EH (cell line): ENCODE results near the gene RBX1.
"Not testable (repeated sequence)": the region's sequence is repeated elsewhere in the genome, so short reads cannot be mapped to it uniquely, and the experiment has no call there.

ENCODE experiments used
- DNase-seq: peaks from one replicate; pipeline ENCODE4 v3.0.0-alpha.2; 2015; ENCODE audit warnings: low read depth

Gene RBX1

DNA sequence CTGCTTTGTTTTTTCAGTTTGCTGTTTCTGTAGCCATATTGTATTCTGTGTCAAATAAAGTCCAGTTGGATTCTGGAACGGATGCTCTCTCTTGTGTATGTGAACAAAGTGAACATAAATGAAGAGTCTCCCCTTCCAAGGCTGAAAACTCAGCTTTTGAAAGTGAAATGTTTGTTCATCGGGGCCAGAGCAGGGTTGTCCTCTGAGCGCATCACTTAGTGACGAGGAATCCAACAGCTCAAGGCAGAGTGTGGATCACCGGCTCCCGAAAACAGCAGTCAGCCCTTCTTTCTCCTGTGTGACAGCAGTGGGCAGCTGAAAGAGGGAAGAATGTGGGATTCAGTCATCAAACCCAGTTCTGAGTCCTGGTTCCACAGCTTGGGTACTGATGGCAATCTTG is 21.4 kb downstream of the RBX1 start:
- no peak for DNase-seq

DNA sequence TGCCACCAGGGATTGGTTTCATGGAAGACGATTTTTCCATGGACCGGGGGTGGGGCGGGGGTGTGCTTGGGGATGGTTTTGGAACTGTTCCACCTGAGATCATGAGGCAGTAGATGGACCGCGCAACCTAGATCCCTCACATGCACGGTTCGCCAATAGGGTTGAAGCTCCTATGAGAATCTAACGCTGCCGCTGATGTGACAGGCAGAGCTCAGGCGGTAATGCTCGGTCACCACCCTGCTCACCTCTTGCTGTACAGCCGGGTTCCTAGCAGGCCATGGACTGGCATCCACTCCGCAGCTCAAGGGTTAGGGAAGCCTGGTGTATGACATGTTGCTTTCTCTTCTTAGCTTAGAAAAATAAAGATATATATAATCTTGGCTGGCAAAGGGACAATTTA is 22.0 kb downstream of the RBX1 start:
- DNase-seq = no peak

DNA sequence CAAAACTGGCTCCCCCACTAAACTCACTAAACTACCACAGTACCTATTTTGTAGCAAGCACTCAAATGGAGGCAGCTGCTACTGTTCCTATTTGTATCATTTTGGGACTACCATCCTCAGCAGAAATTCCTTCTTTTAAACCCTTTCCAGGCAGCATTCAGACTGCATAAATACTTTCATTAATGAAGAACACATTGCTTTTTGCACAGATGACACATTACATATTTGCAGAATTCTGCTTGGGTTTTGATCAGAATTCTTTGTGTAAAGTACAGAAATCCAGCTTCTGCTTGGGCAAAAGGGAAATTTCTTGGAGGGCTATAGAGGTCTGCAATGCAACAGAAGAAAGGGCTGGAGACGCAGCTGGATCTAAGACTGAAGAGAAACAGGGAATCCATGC is 24.2 kb downstream of the RBX1 start:
- peak; percentile 31 for DNase-seq

DNA sequence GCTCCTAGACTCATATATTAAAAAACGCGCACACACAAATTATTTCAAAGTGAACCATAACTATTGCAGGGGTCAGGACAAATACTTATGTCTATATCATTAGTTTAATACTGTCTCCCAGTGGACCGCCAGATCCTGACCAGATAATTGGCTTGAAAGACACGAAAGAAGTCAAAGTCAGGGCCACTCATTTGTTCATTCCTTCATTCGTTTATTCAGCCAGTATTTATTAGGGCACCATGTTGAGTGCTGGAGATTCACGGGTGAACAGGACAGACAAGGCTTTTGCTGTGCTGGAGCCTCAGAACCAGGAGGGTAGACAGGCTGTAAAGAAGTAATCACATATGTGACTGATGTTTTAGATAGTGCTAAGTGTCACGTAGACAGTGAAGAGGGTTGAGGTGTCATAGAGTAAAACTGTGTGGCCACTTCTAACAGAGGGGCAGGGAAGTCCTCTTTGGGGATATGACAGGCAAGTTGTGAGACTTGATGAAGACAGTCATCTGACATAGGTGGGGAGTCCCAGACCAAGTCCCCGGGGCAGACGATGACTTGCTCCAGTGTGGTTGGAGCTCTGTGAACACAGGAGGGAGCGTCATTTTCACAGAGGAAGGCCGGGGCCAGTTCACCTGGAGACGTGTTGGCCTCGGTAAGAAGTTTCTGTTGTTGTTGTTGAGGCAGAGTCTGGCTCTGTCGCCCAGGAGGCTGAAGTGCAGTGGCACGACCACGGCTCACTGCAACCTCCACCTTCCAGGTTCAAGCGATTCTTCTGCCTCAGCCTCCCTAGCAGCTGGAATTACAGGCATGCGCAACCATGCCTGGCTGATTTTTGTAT is 25.9 kb downstream of the RBX1 start:
- no peak for DNase-seq

DNA sequence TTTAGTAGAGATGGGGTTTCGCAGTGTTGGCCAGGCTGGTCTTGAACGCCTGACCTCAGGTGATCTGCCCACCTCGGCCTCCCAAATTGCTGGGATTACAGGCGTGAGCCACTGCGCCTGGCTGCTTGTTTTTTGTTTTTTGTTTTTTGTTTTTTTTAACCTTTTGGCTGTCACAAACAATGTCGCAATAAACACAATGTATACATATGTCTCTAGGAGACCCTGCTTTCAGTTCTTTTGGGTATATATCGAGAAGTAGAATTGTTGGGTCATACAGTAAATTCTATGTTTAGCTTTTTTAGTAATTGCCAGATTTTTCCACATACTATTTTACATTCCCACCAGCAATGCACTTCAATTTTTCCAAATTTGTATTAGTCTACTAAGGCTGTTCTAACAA is 28.0 kb downstream of the RBX1 start:
- DNase-seq = no peak

DNA sequence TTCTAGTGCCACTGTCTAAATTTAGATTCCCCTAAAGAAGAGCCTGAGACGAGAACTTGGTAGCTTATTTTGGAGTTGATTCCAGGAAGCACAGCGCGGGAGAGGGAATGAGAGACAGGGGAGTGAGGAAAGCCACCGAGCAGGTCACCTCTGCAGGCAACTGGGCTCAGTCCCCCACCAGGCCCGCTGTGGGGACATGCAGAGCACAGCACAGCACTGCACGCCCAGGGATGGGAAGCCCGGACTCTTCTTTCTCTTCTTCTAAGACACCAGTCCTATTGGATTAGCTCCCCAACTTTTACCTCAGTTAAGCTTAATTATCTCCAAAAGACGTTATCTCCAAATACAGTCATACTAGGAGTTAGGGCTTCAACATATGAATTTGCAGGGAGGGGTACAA is 28.7 kb downstream of the RBX1 start:
- no peak for DNase-seq

DNA sequence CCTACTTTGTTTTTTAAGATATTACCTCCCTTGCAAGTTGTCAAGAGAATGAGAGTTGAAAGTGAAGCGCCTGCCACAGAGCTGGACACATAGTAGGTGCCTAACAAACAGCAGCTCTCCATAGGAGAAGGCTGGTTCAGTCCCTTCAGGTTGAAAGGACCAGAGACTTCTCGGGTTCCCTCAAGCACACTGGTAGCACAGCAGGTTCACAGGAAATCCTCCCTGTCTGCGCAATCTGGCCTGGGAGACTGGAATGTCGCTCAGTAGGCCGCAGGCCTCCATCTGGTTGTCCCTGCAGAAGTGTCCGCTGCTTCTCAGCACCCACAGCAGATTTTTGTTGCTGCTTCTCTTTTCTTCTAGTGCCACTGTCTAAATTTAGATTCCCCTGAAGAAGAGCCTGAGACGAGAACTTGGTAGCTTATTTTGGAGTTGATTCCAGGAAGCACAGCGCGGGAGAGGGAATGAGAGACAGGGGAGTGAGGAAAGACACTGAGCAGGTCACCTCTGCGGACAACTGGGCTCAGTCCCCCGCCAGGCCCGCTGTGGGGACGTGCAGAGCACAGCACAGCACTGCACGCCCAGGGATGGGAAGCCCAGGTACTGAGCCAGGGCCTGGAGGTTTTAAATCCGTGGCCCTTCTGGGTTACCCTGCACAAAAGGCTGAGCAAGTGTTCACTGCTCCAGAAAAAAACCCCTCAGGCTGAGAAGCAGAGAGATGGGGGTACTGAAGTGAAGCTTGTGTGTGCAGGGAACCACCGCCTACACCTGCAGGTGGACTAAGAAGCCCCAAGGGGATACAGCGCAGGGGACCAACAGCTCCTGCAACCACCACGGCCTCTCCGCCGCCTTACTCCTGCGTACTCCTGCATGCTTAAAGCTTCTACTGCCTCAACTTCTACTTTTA is 31.6 kb downstream of the RBX1 start:
- DNase-seq = no peak

DNA sequence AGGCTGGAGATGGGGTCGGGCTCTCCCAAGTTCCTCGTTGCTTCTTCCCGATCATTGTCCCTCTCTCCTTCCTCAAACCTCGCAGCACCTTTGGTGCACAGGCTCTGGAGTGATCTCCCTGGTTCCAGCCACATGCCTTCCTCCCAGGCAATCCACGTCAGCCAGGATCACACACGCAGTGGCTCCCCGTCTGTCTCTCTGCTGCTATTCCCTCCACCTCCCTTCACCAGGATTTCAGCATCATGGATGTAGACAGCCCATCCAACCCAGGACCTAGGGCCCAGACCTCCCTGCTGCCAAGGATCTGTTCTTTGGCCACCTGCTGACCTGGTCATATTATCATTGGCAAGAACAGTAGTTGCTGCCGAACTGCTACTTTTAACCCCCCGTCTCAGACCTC is 40.1 kb downstream of the RBX1 start:
- no peak for DNase-seq

DNA sequence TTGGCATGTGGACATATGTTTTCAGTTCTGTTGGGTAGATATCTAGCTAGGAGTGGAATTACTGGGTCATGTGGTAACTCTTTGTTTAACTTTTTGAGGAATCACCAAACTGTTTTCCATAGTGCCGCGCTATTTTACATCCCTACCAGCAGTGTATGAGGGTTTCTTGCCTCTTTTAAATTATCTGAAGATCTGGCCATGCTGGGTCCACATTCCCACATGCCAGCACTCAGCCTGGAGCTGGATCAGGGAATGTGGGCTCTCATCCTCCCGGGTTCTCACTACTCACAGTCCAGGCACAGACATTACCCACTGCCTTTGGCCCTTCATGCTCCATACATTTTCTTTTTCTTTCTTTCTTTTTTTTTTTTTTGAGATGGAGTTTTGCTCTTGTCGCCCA is 44.6 kb downstream of the RBX1 start:
- DNase-seq = no peak

DNA sequence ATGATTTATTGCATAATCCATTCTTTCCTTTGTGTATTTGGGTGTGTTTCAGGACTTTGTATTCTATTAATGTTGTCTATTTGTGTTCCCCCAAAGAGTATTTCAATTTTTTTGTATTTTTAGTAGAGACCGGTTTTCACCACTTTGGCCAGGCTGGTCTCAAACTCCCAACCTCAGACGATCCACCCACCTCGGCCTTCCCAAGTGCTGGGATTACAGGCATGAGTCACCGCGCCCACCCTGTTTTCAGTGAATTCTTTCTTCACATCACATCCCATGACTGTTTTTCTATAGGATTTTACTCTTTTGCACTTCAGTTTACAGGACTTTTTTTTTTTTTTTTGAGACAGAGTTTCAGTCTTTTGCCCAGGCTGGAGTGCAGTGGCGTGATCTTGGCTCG is 46.3 kb downstream of the RBX1 start:
- DNase-seq = no peak

DNA sequence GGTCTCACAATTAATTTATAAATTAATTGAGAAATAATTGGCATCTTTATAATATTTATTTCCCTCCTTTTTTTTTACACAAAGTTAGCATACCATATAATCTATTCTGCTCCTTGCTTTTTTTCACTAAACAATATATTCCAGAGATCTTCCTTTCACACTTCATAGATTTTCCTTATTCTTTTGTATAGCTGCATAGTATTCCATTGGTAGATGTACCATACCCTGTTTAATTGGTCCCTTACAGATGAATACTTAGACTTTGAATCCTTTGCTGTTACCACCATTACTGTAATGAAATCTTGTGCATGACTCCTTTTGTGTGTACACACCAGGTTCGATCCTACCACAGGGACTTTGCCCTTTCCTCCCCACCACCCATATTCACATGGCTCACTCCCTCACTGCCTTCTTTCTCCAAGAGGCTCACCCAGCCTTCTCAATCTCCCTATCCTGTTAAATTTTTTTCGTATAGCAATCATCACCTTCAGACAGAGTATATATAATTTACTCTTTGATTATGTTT is 48.9 kb downstream of the RBX1 start:
- DNase-seq = no peak

DNA sequence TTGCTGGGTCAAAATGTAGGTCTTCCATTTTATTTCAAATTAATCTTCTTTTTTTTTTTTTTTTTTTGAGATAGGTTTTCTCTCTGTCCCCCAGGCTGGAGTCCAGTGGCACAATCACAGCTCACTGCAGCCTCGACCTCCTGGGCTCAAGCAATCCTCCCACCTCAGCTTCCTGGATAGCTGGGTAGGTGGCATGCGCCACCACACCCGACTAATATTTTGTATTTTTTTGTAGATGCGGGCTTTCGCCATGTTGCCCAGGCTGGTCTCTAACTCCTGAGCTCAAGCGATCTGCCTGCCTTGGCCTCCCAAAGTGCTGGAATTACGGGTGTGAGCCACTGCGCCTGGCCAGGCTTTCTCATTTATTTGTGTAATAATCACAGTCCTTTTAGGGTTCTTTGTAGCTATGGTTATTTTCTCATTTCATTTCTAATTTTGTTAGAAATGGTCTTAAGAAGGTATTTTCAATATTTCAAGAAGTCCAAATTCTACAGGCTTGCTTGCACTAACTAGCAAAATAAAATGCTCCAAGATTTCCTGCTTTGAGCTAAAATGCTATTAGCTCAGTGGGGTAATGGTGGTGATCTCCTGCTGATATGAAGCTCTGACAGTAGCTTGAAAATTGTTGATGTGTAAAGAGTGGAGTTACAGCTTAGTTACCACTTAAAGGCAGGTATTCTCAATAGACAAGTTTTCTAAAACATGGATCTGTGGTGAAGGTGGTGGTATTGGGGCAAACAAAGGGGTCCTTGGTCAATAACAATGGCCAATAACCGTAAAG is 50.0 kb downstream of the RBX1 start:
- DNase-seq = no peak

DNA sequence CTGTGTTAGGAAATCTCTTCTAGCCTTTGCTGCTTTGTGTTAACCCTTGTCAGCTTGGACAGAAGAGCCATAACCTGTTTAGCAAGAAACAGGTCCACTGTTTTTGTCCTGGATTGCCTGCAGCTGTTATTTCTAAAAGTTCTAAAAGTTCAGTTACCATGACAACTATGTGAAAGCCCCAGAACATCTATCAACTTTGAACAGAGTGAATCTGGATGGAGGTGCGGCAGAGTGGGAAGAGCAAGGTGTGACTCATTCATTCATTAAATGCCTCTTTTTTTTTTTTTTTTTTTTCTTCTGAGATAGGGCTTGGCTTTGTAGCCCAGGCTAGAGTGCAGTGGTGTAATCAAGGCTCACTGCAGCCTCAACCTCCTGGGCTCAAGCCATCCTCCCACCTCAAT is 50.5 kb downstream of the RBX1 start:
- DNase-seq = peak; percentile 58

DNA sequence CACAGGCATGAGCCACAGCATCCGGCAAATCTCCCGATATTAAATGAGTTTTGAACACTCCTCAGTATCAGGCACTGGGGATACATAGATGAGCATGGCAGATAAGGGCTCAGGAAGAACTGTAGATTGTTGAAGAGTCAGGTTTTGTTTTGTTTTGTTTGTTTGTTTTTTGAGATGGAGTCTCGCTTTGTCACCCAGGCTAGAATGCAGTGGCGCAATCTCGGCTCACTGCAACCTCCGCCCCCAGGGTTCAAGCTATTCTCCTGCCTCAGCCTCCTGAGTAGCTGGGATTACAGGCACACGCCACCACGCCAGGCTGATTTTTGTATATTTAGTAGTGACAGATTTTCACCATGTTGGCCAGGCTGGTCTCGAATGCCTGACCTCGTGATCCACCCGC is 51.2 kb downstream of the RBX1 start:
- not testable (repeated sequence) for DNase-seq

DNA sequence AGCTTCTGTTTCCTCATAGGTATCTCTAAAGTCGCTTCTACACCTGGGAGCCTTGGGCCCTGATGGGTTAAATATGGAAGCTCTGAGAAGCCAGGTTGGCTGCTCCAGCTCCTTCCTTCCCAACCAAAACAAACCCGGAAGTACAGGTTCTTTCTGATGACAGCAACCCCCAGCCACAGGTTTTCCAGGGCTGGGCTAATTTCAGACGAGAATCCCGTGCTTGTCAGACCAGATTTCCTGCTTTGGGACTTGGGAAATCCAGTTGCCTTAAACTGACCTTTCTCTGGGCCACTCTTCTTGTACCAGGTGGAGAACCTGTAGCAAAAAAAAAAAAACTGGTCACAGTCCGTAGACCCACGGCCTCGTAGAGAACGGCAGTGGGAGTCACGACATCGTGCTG is 51.9 kb downstream of the RBX1 start:
- no peak for DNase-seq

DNA sequence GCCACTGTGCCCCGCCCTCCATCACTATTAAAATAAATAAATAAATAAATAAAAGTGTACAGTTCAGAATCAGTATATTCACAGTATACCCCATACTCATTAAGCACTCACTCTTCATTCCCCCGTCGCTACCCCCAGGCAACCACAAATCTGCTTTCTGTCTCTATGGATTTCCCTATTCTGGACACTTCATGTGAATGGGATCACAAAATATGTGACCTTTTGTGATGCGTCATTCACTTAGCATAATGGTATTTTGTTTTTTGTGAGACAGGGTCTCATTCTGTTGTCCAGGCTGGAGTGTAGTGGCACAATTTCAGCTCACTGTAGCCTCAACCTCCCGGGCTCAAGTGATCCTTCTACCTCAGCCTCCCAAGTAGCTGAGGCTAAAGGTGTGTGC is 52.8 kb downstream of the RBX1 start:
- no peak for DNase-seq

DNA sequence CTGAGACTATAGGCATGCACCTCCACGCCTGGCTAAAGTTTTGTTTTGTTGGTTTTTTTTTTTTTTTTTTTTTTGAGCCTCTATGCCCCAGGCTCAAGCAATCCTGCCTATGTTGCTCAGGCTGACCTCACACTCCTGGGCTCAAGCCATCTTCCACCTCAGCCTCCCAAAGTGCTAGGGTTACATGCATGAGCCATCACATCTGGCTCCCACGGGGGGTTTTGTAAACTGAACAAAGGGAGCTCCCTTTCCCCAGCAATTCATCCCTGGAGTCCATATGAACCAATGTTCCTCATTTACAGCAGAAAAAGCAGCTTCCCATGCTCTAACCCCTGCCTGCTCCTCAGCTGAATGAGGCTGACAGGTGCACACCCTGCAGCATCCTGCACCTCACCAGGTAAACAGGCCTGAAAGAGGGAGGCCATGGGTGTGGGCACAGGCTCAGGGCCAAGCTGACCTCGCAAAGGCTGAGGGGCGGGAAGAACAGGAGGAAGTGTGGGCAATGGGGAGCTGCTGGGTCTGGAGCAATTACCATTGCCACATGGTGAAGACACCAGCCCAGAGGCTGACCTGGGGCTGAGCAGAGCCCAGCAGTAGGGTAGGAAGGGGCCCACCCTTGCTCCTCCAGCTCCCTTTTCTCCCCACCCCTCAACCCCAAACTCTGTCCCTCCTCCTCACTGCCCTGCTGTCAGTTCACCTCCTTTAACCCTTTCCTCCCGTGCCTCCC is 58.2 kb downstream of the RBX1 start:
- peak; percentile 53 for DNase-seq

DNA sequence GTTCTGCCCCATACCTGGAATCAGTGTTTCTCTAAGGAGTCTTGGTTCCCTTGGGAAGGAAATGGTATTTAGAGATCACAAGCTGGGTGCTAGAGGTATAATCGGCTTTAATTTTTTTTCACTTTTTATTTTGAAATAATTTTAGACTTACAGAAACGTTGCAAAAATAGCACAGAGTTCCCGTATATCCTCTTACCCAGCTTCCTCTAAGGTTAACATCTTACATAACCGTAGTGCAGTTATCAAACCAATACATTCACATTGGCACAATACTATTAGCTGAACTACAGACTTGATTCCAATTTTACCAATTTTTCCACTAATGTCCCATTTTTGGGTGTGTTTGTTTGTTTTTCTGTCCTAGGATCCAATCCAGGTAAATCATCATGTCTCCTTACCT is 63.8 kb downstream of the RBX1 start:
- DNase-seq = no peak

DNA sequence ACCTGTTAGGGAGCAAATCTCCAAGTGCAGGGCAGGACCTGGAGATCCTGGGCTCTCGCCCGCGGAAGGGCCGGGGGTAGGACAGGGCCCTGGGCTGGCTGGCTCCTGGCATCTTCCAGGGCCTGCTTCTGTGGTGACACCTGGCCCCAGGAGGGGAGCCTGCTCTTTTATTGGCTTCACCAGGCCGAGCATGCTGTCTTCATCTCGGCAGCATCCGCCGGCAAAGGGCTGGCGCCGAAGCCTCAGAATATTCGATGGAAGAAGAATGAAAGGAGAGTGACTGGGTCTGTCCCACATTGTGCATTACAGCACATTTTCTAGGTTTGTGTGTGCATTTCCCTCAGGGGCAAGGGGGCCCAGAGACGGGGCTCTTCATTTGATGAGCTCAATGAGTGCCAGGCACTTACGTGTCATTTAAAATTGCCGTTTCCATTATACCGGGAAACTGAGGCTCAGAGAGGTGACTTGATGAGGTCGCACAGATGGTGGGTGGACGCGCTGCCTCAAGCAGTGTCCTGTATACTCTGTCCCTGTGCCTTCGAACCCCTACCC is 70.0 kb downstream of the RBX1 start:
- peak; percentile 20 for DNase-seq

DNA sequence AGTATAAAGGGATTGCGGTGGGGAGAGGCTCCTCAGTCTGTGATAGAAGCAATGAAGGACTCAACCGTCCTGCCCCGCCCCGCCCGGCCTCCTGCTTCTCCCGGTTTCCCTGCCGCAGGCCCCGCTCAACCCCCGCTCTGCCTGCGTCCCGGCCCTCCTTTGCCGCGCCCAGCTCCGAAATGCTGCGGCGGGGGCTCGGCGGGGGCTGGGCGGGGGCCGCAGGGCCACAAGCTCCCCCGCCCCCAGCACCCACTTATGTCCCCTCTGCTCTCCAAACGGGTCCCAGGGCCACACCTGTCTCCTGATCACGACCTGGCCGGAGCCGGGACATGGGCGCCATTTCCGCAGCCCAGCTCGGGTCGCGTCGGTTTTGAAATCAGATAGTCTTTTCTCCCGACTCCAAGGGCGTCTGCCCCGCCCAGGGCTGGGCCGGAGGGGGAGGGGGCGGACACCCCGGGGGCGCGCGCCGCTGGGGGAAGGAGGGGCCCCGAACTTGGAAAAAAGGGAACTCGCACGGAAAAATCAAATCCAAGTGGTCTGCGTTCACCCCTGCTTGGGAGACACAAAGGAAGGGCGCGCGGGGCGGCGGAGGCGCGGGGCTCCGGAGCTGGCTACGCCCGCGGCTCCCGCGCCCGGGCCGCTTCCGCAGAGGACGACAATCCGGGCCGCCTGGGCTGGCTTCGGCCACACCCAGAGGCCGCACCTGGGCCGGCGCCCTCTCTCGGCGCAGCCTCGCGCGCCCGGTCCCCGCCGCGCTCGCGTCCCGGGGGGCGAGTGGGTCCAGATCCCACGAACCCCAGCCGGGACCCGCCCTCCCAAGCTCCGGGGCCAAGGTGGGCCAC is 70.7 kb downstream of the RBX1 start:
- DNase-seq = peak; percentile 70
